Measurements from ENCODE around the gene TRIM46. TPM values are rescaled to one million over a fixed set of nuclear protein-coding genes. Genes with fewer than 3 reads are reported as not detected.

The TRIM46 gene
- total and polyA plus RNA-seq, 2 experiments from 2014 or later, result 8.1 to 15.4 TPM

DNA sequence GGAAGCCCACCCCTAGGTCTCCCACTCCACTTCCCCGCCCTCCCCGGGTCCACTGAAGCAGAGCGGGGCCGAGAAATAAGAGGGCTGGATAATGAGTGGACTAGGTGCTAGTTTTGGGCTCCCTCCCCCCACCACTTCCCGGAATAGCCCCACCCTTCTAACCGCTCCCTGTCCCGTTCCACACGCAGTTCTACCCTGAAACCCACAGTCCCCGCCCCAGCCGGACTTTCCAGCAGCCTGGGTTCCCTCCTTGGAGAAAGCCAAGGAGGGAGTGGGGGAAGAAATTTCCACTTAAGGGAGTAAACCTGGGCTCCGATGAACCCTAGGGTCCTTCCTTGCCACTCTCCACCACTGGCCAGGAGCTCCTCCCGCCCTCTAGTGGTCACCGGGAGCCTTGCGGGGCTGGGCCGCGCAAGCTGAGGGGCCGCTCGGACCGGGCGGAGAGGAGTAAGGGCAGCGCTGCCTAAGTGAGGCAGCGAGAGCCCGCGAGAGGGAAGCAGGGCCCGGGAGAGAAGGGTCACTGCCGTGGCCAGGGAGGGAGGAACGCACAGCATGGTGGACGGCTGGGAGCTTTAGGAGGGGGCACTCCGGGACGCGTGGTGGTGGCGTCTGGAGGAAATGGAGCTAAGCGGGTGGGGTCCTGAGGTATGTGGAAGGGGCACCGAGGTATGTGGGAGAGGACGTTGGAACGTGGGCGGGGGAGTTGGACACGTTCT, 19.8 kb downstream of the TRIM46 start:
- peak; percentile 66 for ATAC-seq
- Histone ChIP-seq H3K79me2 (replicated peaks; ENCODE audit: insufficient read depth) (peaks cover 29% of the 10 kb centered on the region), H4K20me1 (replicated peaks; ENCODE audit: insufficient read depth) (peaks cover 10% of the 10 kb centered on the region), H3K9me2 (ENCODE audit: insufficient read depth) (no peaks in the 10 kb centered on the region), H3K27me3 (ENCODE audit: insufficient read depth) (no peaks in the 10 kb centered on the region), H3K4me1 (ENCODE audit: insufficient read depth) (peaks cover 21% of the 10 kb centered on the region), H3K36me3 (ENCODE audit: insufficient read depth) (peaks cover 18% of the 10 kb centered on the region), H3K27ac (ENCODE audit: low read depth) (peak overlapping the region; percentile 96), H2AFZ (peak overlapping the region; percentile 95), H3F3A (replicated peaks; ENCODE audit: low read depth) (peaks cover 29% of the 10 kb centered on the region), H3K4me2 (peak overlapping the region; percentile 91), H3K4me3 (peak overlapping the region; percentile 99)
- Mint-ChIP-seq H3K36me3 (ENCODE audit: low read depth) (peaks cover 32% of the 10 kb centered on the region), H3K27me3 (ENCODE audit: insufficient read depth, low read depth, poor library complexity) (peaks cover 38% of the 10 kb centered on the region), H3K9me3 (peaks cover 3% of the 10 kb centered on the region; the same call in 1 of the 3 replicates), H3K27ac (peak overlapping the region; percentile 99), H3K4me3 (peak overlapping the region; percentile 97), H3K4me1 (peaks cover 33% of the 10 kb centered on the region)
- TF ChIP-seq STAT1 (IDR thresholded peaks at IDR 0.05; ENCODE audit: unreplicated experiment) (no peak), JUNB (IDR thresholded peaks at IDR 0.05; ENCODE audit: unreplicated experiment) (no peak), CREB1 (CRISPR knock-in tag; IDR thresholded peaks at IDR 0.05; ENCODE audit: low read depth) (peak; percentile 35; the same call in 1 of the 2 replicates), ZNF331 (CRISPR knock-in tag; IDR thresholded peaks at IDR 0.05; ENCODE audit: low read depth) (no peak), ZNF114 (CRISPR knock-in tag; IDR thresholded peaks at IDR 0.05) (no peak), NANOG (IDR thresholded peaks at IDR 0.05; ENCODE audit: borderline replicate concordance) (no peak), EZH2phosphoT487 (IDR thresholded peaks at IDR 0.05; ENCODE audit: unreplicated experiment) (no peak), EZH2 (IDR thresholded peaks at IDR 0.05; ENCODE audit: low read depth, unreplicated experiment) (no peak), REST (IDR thresholded peaks at IDR 0.05; ENCODE audit: unreplicated experiment) (peak; percentile 6), POLR2AphosphoS5 (IDR thresholded peaks at IDR 0.05; ENCODE audit: low read depth) (peak; percentile 68)
- TF ChIP-seq, protein P1, sequence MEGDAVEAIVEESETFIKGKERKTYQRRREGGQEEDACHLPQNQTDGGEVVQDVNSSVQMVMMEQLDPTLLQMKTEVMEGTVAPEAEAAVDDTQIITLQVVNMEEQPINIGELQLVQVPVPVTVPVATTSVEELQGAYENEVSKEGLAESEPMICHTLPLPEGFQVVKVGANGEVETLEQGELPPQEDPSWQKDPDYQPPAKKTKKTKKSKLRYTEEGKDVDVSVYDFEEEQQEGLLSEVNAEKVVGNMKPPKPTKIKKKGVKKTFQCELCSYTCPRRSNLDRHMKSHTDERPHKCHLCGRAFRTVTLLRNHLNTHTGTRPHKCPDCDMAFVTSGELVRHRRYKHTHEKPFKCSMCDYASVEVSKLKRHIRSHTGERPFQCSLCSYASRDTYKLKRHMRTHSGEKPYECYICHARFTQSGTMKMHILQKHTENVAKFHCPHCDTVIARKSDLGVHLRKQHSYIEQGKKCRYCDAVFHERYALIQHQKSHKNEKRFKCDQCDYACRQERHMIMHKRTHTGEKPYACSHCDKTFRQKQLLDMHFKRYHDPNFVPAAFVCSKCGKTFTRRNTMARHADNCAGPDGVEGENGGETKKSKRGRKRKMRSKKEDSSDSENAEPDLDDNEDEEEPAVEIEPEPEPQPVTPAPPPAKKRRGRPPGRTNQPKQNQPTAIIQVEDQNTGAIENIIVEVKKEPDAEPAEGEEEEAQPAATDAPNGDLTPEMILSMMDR (conservative IDR thresholded peaks at IDR 0.05; ENCODE audit: low read depth in 2 of 2), result peak; percentile 92 to 96
- TF ChIP-seq, protein P2, sequence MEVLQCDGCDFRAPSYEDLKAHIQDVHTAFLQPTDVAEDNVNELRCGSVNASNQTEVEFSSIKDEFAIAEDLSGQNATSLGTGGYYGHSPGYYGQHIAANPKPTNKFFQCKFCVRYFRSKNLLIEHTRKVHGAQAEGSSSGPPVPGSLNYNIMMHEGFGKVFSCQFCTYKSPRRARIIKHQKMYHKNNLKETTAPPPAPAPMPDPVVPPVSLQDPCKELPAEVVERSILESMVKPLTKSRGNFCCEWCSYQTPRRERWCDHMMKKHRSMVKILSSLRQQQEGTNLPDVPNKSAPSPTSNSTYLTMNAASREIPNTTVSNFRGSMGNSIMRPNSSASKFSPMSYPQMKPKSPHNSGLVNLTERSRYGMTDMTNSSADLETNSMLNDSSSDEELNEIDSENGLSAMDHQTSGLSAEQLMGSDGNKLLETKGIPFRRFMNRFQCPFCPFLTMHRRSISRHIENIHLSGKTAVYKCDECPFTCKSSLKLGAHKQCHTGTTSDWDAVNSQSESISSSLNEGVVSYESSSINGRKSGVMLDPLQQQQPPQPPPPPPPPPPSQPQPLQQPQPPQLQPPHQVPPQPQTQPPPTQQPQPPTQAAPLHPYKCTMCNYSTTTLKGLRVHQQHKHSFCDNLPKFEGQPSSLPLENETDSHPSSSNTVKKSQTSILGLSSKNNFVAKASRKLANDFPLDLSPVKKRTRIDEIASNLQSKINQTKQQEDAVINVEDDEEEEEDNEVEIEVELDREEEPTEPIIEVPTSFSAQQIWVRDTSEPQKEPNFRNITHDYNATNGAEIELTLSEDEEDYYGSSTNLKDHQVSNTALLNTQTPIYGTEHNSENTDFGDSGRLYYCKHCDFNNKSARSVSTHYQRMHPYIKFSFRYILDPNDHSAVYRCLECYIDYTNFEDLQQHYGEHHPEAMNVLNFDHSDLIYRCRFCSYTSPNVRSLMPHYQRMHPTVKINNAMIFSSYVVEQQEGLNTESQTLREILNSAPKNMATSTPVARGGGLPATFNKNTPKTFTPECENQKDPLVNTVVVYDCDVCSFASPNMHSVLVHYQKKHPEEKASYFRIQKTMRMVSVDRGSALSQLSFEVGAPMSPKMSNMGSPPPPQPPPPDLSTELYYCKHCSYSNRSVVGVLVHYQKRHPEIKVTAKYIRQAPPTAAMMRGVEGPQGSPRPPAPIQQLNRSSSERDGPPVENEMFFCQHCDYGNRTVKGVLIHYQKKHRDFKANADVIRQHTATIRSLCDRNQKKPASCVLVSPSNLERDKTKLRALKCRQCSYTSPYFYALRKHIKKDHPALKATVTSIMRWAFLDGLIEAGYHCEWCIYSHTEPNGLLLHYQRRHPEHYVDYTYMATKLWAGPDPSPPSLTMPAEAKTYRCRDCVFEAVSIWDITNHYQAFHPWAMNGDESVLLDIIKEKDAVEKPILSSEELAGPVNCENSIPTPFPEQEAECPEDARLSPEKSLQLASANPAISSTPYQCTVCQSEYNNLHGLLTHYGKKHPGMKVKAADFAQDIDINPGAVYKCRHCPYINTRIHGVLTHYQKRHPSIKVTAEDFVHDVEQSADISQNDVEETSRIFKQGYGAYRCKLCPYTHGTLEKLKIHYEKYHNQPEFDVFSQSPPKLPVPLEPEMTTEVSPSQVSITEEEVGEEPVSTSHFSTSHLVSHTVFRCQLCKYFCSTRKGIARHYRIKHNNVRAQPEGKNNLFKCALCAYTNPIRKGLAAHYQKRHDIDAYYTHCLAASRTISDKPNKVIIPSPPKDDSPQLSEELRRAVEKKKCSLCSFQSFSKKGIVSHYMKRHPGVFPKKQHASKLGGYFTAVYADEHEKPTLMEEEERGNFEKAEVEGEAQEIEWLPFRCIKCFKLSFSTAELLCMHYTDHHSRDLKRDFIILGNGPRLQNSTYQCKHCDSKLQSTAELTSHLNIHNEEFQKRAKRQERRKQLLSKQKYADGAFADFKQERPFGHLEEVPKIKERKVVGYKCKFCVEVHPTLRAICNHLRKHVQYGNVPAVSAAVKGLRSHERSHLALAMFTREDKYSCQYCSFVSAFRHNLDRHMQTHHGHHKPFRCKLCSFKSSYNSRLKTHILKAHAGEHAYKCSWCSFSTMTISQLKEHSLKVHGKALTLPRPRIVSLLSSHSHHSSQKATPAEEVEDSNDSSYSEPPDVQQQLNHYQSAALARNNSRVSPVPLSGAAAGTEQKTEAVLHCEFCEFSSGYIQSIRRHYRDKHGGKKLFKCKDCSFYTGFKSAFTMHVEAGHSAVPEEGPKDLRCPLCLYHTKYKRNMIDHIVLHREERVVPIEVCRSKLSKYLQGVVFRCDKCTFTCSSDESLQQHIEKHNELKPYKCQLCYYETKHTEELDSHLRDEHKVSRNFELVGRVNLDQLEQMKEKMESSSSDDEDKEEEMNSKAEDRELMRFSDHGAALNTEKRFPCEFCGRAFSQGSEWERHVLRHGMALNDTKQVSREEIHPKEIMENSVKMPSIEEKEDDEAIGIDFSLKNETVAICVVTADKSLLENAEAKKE (CRISPR knock-in tag; IDR thresholded peaks at IDR 0.05), result no peak
- TF ChIP-seq, protein P3, sequence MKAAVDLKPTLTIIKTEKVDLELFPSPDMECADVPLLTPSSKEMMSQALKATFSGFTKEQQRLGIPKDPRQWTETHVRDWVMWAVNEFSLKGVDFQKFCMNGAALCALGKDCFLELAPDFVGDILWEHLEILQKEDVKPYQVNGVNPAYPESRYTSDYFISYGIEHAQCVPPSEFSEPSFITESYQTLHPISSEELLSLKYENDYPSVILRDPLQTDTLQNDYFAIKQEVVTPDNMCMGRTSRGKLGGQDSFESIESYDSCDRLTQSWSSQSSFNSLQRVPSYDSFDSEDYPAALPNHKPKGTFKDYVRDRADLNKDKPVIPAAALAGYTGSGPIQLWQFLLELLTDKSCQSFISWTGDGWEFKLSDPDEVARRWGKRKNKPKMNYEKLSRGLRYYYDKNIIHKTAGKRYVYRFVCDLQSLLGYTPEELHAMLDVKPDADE (IDR thresholded peaks at IDR 0.05), result no peak
- DNase-seq (ENCODE audit: low spot score), result peak; percentile 94

Measured in GM23338 (cell line).